ENCODE results near the gene TTC39B. TPM values are rescaled to one million over a fixed set of nuclear protein-coding genes. Genes with fewer than 3 reads are reported as not detected.
A peak's percentile ranks its signal among the peaks of the same experiment; 100 is the strongest.

Gene TTC39B
- total RNA-seq, 6 experiments from 2014 or later: 4.6 to 6.1 (median 5.8) TPM

GRCh38 chr9:15277400-15278090, 29.5 kb downstream of the TTC39B start:
- Mint-ChIP-seq H3K9me3 (no peaks in the 10 kb centered on the region), H3K36me3 (ENCODE audit: low read depth) (no peaks in the 10 kb centered on the region), H3K27me3 (ENCODE audit: insufficient read depth) (peaks cover 2% of the 10 kb centered on the region), H3K4me1 (ENCODE audit: low read depth) (0 out of 2 replicates have a peak, but pooled peaks cover 4% of the 10 kb centered on the region), H3K27ac (no peak overlapping the region), H3K4me3 (no peak overlapping the region)
- TF ChIP-seq CTCF (IDR thresholded peaks at IDR 0.05): peak; percentile 75
- DNase-seq: peak; percentile 15

GRCh38 chr9:15276328-15276938, 30.6 kb downstream of the TTC39B start:
- DNase-seq: no peak
- Mint-ChIP-seq H3K36me3 (ENCODE audit: low read depth) (no peaks in the 10 kb centered on the region), H3K27me3 (ENCODE audit: insufficient read depth) (peaks cover 2% of the 10 kb centered on the region), H3K4me1 (ENCODE audit: low read depth) (0 out of 2 replicates have a peak, but pooled peaks cover 4% of the 10 kb centered on the region), H3K9me3 (no peaks in the 10 kb centered on the region), H3K27ac (no peak overlapping the region), H3K4me3 (no peak overlapping the region)
- no peak for TF ChIP-seq CTCF (IDR thresholded peaks at IDR 0.05)

- no peak for DNase-seq
- H3K36me3 Mint-ChIP-seq (ENCODE audit: low read depth): no peaks in the 10 kb centered on the region
- peaks cover 2% of the 10 kb centered on the region for H3K27me3 Mint-ChIP-seq (ENCODE audit: insufficient read depth)
- no peak for TF ChIP-seq CTCF (IDR thresholded peaks at IDR 0.05)
- no peak overlapping the region for H3K4me3 Mint-ChIP-seq
- H3K27ac Mint-ChIP-seq: no peak overlapping the region
- H3K9me3 Mint-ChIP-seq: no peaks in the 10 kb centered on the region
- 0 out of 2 replicates have a peak, but pooled peaks cover 4% of the 10 kb centered on the region for H3K4me1 Mint-ChIP-seq (ENCODE audit: low read depth)
These were observed 32.6 kb downstream of the TTC39B start for GRCh38 chr9:15274425-15274824.

GRCh38 chr9:15272377-15272928, 34.6 kb downstream of the TTC39B start:
- Mint-ChIP-seq H3K4me3 (no peak overlapping the region), H3K27ac (no peak overlapping the region), H3K9me3 (no peaks in the 10 kb centered on the region), H3K27me3 (ENCODE audit: insufficient read depth) (peaks cover 2% of the 10 kb centered on the region), H3K36me3 (ENCODE audit: low read depth) (no peaks in the 10 kb centered on the region), H3K4me1 (ENCODE audit: low read depth) (0 out of 2 replicates have a peak, but pooled peaks cover 4% of the 10 kb centered on the region)
- TF ChIP-seq CTCF (IDR thresholded peaks at IDR 0.05): no peak
- DNase-seq: no peak

GRCh38 chr9:15271403-15271802, 35.6 kb downstream of the TTC39B start:
- Mint-ChIP-seq H3K4me1 (ENCODE audit: low read depth) (0 out of 2 replicates have a peak, but pooled peaks cover 4% of the 10 kb centered on the region), H3K27ac (no peak overlapping the region), H3K27me3 (ENCODE audit: insufficient read depth) (no peaks in the 10 kb centered on the region; the same call in 1 of the 2 replicates)

More at GRCh38 chr9:15271403-15271802, 35.6 kb downstream of the TTC39B start:
- Mint-ChIP-seq H3K4me3 (no peak overlapping the region), H3K36me3 (ENCODE audit: low read depth) (no peaks in the 10 kb centered on the region), H3K9me3 (no peaks in the 10 kb centered on the region)
- no peak for TF ChIP-seq CTCF (IDR thresholded peaks at IDR 0.05)
- DNase-seq: no peak

Data from HFFc6 (cell line).